Esophagus squamous epithelium (tissue), 4 donors: ENCODE results near the gene DLGAP1.

Experiments used
- POLR2A ChIP-seq, 4 donors: fragments of 450-650 bp; IDR thresholded peaks; one replicate each; pipeline ENCODE4 v1.6.1; 2017; ENCODE audit warnings: antibody characterized with exemption in 4 of 4, mild to moderate bottlenecking in 4 of 4, moderate library complexity in 3 of 4
- TF ChIP-seq, protein P1 (sequence below), 6 experiments: fragments of 450-650 bp in 4 of 6; fragments of 200-600 bp in 2 of 6; sonication (generic) in 2 of 6; IDR thresholded peaks; one replicate each; pipeline ENCODE4 v1.5.1; 2016 to 2019; ENCODE audit warnings: antibody characterized with exemption in 6 of 6, mild to moderate bottlenecking in 4 of 6, moderate library complexity in 4 of 6

DNA sequence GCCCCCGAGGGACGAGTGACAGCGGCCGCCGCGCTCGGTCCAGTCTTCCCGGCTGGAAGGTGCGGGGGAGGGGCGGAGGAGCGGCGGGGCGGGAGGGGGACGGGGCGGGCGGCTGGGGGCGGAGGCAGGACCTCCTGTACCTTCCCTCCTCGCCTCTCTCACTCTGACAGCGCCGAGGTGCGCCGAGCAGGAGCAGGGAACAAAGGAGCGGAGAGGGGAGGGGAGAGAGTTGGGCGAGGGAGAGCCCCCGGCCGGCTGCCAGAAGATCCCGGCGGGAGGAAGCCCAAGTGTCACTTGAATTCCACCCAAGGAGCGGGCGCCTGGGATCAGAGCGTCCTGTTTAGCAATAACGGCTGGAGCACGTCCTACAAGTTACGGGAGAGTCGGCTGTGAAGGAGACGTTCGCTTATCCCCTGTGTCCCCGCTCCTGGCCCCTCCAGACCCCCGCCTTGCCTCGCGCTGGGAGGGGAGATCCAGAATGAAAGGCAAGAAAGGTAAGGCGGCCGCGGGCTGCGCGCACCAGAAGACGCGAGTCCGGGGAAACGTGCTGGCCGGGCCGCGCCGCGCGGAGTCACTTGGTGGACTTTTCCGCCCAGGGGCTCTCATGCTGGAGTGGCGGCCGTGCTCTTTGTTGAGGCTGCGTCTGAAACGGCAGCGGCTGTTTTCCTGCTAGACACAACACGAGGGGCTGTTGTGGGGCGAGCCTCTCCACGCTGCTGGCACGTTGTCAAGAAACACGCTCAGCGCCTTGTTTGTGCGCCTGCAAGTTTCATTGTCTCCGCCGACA is 1004.9 kb downstream of the DLGAP1 start, which contains the start of gene TGIF1:
- TF ChIP-seq POLR2A (IDR thresholded peaks at IDR 0.05), result peak in 3 of 4 donors; percentile 25 to 83 (median 81)
- TF ChIP-seq, protein P1, sequence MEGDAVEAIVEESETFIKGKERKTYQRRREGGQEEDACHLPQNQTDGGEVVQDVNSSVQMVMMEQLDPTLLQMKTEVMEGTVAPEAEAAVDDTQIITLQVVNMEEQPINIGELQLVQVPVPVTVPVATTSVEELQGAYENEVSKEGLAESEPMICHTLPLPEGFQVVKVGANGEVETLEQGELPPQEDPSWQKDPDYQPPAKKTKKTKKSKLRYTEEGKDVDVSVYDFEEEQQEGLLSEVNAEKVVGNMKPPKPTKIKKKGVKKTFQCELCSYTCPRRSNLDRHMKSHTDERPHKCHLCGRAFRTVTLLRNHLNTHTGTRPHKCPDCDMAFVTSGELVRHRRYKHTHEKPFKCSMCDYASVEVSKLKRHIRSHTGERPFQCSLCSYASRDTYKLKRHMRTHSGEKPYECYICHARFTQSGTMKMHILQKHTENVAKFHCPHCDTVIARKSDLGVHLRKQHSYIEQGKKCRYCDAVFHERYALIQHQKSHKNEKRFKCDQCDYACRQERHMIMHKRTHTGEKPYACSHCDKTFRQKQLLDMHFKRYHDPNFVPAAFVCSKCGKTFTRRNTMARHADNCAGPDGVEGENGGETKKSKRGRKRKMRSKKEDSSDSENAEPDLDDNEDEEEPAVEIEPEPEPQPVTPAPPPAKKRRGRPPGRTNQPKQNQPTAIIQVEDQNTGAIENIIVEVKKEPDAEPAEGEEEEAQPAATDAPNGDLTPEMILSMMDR (IDR thresholded peaks at IDR 0.05), result no peak
